Measurements from ENCODE around the gene PRPF38A. TPM values are rescaled to one million over a fixed set of nuclear protein-coding genes. Genes with fewer than 3 reads are reported as not detected.

Gene PRPF38A
- total RNA-seq, 1 experiment from 2014 or later: 62.4 TPM

DNA sequence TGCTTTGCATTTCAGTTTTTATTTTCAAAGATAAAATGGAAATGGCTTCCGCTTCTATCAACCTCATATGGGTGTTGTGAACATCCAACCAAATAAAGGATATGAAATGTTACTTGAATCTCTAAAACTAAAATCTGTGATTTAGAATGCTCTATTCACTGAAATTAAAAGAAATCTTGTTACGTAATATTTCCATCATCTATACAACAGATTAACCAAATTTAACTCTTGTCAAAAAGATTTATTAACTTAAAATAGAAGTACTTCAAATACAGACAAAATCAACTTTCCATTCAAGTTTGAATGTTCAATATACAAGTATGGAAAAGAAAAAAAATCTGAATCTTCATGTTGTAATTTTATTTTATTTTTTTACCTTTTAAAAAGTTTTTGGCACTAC, 18.7 kb downstream of the PRPF38A start:
- ChIA-PET CTCF (no interaction called here), POLR2A (no interaction called here)
- DNase-seq (ENCODE audit: low spot score) (no peak), ATAC-seq (no peak)
- no peaks in the 10 kb centered on the region for H3K27me3 Mint-ChIP-seq (ENCODE audit: low read depth)
- TF ChIP-seq GABPB1 (CRISPR knock-in tag; IDR thresholded peaks at IDR 0.05): no peak
- TF ChIP-seq, protein P1, sequence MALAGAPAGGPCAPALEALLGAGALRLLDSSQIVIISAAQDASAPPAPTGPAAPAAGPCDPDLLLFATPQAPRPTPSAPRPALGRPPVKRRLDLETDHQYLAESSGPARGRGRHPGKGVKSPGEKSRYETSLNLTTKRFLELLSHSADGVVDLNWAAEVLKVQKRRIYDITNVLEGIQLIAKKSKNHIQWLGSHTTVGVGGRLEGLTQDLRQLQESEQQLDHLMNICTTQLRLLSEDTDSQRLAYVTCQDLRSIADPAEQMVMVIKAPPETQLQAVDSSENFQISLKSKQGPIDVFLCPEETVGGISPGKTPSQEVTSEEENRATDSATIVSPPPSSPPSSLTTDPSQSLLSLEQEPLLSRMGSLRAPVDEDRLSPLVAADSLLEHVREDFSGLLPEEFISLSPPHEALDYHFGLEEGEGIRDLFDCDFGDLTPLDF (CRISPR knock-in tag; IDR thresholded peaks at IDR 0.05): no peak
- TF ChIP-seq ZNF416 (CRISPR knock-in tag; IDR thresholded peaks at IDR 0.05): no peak
- H3K9me3 Mint-ChIP-seq: no peaks in the 10 kb centered on the region
- H3K4me1 Mint-ChIP-seq: peaks cover 9% of the 10 kb centered on the region
- H3K27ac Mint-ChIP-seq: no peak overlapping the region
- H3K36me3 Mint-ChIP-seq: peaks cover 30% of the 10 kb centered on the region
- H3K4me3 Mint-ChIP-seq: no peak overlapping the region

DNA sequence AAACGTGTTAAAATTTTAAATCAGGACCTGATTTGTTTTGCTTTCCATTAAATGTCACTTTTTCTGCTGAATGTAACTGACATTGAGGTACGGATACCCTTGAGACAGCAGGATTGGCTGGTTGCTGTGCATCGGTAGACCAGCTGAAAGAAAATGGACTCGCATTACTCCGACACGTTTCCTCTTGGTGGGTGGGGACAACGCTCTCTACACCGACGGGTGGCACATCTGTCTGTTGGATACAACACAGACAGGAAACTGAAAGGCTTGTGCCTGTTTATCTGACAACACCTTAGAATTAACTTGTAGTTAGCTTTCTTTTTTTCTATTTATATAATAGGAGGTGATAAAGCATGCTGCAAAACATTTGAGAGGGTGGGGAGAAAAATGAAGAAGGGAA, 19.4 kb downstream of the PRPF38A start:
- H3K4me3 Mint-ChIP-seq: no peak overlapping the region
- peaks cover 9% of the 10 kb centered on the region for H3K4me1 Mint-ChIP-seq
- CTCF ChIA-PET: no interaction called here
- peaks cover 26% of the 10 kb centered on the region for H3K36me3 Mint-ChIP-seq
- no peak overlapping the region for H3K27ac Mint-ChIP-seq
- H3K9me3 Mint-ChIP-seq: 0 out of 2 replicates have a peak, but pooled peaks cover 2% of the 10 kb centered on the region
- no peak for ATAC-seq
- TF ChIP-seq, protein P2, sequence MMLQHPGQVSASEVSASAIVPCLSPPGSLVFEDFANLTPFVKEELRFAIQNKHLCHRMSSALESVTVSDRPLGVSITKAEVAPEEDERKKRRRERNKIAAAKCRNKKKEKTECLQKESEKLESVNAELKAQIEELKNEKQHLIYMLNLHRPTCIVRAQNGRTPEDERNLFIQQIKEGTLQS (CRISPR knock-in tag; conservative IDR thresholded peaks at IDR 0.05): no peak
- no peak for TF ChIP-seq NFE2L1 (CRISPR knock-in tag; IDR thresholded peaks at IDR 0.05)
- TF ChIP-seq GTF2I (CRISPR knock-in tag; conservative IDR thresholded peaks at IDR 0.05): no peak
- TF ChIP-seq TP53 (CRISPR knock-in tag; IDR thresholded peaks at IDR 0.05): no peak
- TF ChIP-seq OVOL2 (CRISPR knock-in tag; IDR thresholded peaks at IDR 0.05; ENCODE audit: borderline replicate concordance): no peak
- TF ChIP-seq, protein P3, sequence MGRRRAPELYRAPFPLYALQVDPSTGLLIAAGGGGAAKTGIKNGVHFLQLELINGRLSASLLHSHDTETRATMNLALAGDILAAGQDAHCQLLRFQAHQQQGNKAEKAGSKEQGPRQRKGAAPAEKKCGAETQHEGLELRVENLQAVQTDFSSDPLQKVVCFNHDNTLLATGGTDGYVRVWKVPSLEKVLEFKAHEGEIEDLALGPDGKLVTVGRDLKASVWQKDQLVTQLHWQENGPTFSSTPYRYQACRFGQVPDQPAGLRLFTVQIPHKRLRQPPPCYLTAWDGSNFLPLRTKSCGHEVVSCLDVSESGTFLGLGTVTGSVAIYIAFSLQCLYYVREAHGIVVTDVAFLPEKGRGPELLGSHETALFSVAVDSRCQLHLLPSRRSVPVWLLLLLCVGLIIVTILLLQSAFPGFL (CRISPR knock-in tag; IDR thresholded peaks at IDR 0.05; ENCODE audit: borderline replicate concordance): no peak
- TF ChIP-seq, protein P4, sequence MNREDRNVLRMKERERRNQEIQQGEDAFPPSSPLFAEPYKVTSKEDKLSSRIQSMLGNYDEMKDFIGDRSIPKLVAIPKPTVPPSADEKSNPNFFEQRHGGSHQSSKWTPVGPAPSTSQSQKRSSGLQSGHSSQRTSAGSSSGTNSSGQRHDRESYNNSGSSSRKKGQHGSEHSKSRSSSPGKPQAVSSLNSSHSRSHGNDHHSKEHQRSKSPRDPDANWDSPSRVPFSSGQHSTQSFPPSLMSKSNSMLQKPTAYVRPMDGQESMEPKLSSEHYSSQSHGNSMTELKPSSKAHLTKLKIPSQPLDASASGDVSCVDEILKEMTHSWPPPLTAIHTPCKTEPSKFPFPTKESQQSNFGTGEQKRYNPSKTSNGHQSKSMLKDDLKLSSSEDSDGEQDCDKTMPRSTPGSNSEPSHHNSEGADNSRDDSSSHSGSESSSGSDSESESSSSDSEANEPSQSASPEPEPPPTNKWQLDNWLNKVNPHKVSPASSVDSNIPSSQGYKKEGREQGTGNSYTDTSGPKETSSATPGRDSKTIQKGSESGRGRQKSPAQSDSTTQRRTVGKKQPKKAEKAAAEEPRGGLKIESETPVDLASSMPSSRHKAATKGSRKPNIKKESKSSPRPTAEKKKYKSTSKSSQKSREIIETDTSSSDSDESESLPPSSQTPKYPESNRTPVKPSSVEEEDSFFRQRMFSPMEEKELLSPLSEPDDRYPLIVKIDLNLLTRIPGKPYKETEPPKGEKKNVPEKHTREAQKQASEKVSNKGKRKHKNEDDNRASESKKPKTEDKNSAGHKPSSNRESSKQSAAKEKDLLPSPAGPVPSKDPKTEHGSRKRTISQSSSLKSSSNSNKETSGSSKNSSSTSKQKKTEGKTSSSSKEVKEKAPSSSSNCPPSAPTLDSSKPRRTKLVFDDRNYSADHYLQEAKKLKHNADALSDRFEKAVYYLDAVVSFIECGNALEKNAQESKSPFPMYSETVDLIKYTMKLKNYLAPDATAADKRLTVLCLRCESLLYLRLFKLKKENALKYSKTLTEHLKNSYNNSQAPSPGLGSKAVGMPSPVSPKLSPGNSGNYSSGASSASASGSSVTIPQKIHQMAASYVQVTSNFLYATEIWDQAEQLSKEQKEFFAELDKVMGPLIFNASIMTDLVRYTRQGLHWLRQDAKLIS (CRISPR knock-in tag; IDR thresholded peaks at IDR 0.05; ENCODE audit: borderline replicate concordance): no peak
- no peak for TF ChIP-seq ZNF423 (CRISPR knock-in tag; IDR thresholded peaks at IDR 0.05)
- TF ChIP-seq, protein P5, sequence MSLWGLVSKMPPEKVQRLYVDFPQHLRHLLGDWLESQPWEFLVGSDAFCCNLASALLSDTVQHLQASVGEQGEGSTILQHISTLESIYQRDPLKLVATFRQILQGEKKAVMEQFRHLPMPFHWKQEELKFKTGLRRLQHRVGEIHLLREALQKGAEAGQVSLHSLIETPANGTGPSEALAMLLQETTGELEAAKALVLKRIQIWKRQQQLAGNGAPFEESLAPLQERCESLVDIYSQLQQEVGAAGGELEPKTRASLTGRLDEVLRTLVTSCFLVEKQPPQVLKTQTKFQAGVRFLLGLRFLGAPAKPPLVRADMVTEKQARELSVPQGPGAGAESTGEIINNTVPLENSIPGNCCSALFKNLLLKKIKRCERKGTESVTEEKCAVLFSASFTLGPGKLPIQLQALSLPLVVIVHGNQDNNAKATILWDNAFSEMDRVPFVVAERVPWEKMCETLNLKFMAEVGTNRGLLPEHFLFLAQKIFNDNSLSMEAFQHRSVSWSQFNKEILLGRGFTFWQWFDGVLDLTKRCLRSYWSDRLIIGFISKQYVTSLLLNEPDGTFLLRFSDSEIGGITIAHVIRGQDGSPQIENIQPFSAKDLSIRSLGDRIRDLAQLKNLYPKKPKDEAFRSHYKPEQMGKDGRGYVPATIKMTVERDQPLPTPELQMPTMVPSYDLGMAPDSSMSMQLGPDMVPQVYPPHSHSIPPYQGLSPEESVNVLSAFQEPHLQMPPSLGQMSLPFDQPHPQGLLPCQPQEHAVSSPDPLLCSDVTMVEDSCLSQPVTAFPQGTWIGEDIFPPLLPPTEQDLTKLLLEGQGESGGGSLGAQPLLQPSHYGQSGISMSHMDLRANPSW (CRISPR knock-in tag; conservative IDR thresholded peaks at IDR 0.05; ENCODE audit: low read depth): no peak
- TF ChIP-seq, protein P6, sequence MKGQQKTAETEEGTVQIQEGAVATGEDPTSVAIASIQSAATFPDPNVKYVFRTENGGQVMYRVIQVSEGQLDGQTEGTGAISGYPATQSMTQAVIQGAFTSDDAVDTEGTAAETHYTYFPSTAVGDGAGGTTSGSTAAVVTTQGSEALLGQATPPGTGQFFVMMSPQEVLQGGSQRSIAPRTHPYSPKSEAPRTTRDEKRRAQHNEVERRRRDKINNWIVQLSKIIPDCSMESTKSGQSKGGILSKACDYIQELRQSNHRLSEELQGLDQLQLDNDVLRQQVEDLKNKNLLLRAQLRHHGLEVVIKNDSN (CRISPR knock-in tag; IDR thresholded peaks at IDR 0.05): no peak
- TF ChIP-seq ZNF232 (CRISPR knock-in tag; IDR thresholded peaks at IDR 0.05): no peak
- TF ChIP-seq, protein P7, sequence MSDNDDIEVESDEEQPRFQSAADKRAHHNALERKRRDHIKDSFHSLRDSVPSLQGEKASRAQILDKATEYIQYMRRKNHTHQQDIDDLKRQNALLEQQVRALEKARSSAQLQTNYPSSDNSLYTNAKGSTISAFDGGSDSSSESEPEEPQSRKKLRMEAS (CRISPR knock-in tag; IDR thresholded peaks at IDR 0.05): no peak
- TF ChIP-seq EMX1 (CRISPR knock-in tag; IDR thresholded peaks at IDR 0.05): no peak
- TF ChIP-seq, protein P8, sequence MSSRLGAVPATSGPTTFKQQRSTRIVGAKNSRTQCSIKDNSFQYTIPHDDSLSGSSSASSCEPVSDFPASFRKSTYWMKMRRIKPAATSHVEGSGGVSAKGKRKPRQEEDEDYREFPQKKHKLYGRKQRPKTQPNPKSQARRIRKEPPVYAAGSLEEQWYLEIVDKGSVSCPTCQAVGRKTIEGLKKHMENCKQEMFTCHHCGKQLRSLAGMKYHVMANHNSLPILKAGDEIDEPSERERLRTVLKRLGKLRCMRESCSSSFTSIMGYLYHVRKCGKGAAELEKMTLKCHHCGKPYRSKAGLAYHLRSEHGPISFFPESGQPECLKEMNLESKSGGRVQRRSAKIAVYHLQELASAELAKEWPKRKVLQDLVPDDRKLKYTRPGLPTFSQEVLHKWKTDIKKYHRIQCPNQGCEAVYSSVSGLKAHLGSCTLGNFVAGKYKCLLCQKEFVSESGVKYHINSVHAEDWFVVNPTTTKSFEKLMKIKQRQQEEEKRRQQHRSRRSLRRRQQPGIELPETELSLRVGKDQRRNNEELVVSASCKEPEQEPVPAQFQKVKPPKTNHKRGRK (CRISPR knock-in tag; IDR thresholded peaks at IDR 0.05; ENCODE audit: borderline replicate concordance): no peak
- no peak for TF ChIP-seq SMAD3 (CRISPR knock-in tag; IDR thresholded peaks at IDR 0.05; ENCODE audit: borderline replicate concordance)
- TF ChIP-seq, protein P9, sequence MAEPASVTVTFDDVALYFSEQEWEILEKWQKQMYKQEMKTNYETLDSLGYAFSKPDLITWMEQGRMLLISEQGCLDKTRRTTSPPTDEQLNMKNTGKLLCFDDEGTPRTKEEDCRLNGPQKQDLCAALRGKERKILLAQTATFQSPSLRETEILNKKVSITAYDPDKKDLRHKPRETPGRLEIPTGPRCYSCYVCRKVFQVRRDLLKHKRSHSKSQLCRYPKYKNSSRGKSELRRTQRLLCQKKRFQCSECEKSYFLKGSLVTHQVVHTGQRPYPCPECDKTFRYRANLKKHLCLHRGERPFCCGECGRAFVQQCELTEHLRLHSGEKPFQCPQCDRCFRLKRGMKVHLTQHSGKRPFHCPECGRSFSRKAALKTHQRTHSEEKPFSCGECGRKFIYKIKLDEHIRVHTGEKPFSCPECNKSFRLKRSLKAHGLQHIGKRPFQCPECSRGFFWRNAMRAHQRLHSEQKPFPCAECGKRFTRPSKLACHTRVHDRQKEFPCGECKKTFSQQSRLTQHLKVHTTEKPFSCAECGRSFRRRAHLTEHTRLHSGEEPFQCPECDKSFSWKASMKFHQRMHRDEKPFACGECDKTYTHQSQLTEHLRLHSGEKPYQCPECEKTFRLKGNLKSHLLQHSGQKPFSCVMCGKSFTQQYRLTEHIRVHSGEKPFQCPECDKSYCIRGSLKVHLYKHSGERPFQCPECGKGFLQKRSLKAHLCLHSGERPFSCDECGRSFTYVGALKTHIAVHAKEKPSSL (CRISPR knock-in tag; conservative IDR thresholded peaks at IDR 0.05): no peak
- no peak for TF ChIP-seq ZNF138 (CRISPR knock-in tag; conservative IDR thresholded peaks at IDR 0.05)
- TF ChIP-seq NFATC4 (CRISPR knock-in tag; IDR thresholded peaks at IDR 0.05): no peak
- no peaks in the 10 kb centered on the region for H3K27me3 Mint-ChIP-seq (ENCODE audit: low read depth)
- POLR2A ChIA-PET: no interaction called here
- DNase-seq (ENCODE audit: low spot score): no peak
